Kidney capillary endothelial cell (primary cell): ENCODE measurements around the gene ARHGAP23.
"Not testable (repeated sequence)": the region's sequence is repeated elsewhere in the genome, so short reads cannot be mapped to it uniquely, and the experiment has no call there.

Experiments used
- DNase-seq: peaks from one replicate; pipeline ENCODE4 v3.0.0-alpha.2; 2018; ENCODE audit warnings: low spot score

ARHGAP23 gene

GRCh38 chr17:38460716-38461630, 32.7 kb downstream of the ARHGAP23 start:
- no peak for DNase-seq

GRCh38 chr17:38461683-38462082, 33.4 kb downstream of the ARHGAP23 start:
- DNase-seq = no peak

GRCh38 chr17:38463451-38463858, 35.2 kb downstream of the ARHGAP23 start:
- no peak for DNase-seq

- DNase-seq = no peak
Observed at GRCh38 chr17:38464251-38464722, 36.0 kb downstream of the ARHGAP23 start.

GRCh38 chr17:38464723-38465390, 36.6 kb downstream of the ARHGAP23 start:
- DNase-seq = no peak

GRCh38 chr17:38465391-38466345, 37.4 kb downstream of the ARHGAP23 start:
- DNase-seq = no peak

- DNase-seq = no peak
Observed at GRCh38 chr17:38466346-38467315, 38.4 kb downstream of the ARHGAP23 start.

- DNase-seq = no peak
Observed at GRCh38 chr17:38467491-38467890, 39.2 kb downstream of the ARHGAP23 start.

- DNase-seq = peak; percentile 33
Observed at GRCh38 chr17:38469875-38470274, 41.6 kb downstream of the ARHGAP23 start.

GRCh38 chr17:38471253-38471652, 43.0 kb downstream of the ARHGAP23 start:
- DNase-seq = peak; percentile 60

GRCh38 chr17:38474666-38475065, 46.4 kb downstream of the ARHGAP23 start:
- DNase-seq = not testable (repeated sequence)

- DNase-seq = no peak
Observed at GRCh38 chr17:38476549-38476948, 48.3 kb downstream of the ARHGAP23 start.

GRCh38 chr17:38477417-38477816, 49.2 kb downstream of the ARHGAP23 start:
- not testable (repeated sequence) for DNase-seq

GRCh38 chr17:38477951-38478350, 49.7 kb downstream of the ARHGAP23 start:
- not testable (repeated sequence) for DNase-seq

GRCh38 chr17:38478667-38479066, 50.4 kb downstream of the ARHGAP23 start:
- not testable (repeated sequence) for DNase-seq

- not testable (repeated sequence) for DNase-seq
Observed at GRCh38 chr17:38482039-38482699, 53.9 kb downstream of the ARHGAP23 start.

GRCh38 chr17:38482700-38483043, 54.4 kb downstream of the ARHGAP23 start:
- DNase-seq = not testable (repeated sequence)

- peak; percentile 69 for DNase-seq
Observed at GRCh38 chr17:38484242-38485145, 56.2 kb downstream of the ARHGAP23 start.

GRCh38 chr17:38485146-38485468, 56.8 kb downstream of the ARHGAP23 start:
- no peak for DNase-seq
